K562 (cell line): ENCODE data around the gene VPS13D. TPM values are rescaled to one million over a fixed set of nuclear protein-coding genes. Genes with fewer than 3 reads are reported as not detected.

Experiments
- CEBPG ChIP-seq, 3 experiments: fragments of 200-800 bp in 1 of 3; sonication (Bioruptor generic) in 1 of 3; sonication (generic) in 1 of 3; formaldehyde crosslinking in 1 of 3; IDR thresholded peaks in 2 of 3; conservative IDR thresholded peaks in 1 of 3; 2 replicates each; pipeline versions ENCODE4 v1.6.1 to v1.8.0; 2016 to 2022; ENCODE audit warnings: missing compliant biosample characterization in 2 of 3, missing genetic modification characterization in 2 of 3, mild to moderate bottlenecking in 1 of 3, missing genetic modification reagents in 1 of 3
- CLOCK ChIP-seq: fragments of 250-450 bp; sonication (Bioruptor Pico); IDR thresholded peaks from 2 replicates; pipeline ENCODE4 v1.4.0; 2020; ENCODE audit warnings: mild to moderate bottlenecking, moderate library complexity, borderline replicate concordance
- FIP1L1 ChIP-seq: fragments of 200-400 bp; formaldehyde crosslinking; IDR thresholded peaks from 2 replicates; pipeline ENCODE4 v1.6.1; 2018; ENCODE audit warnings: mild to moderate bottlenecking, low read depth, low read length; ENCODE audit not compliant: poor library complexity, severe bottlenecking
- FOXJ2 ChIP-seq: fragments of 200-800 bp; sonication (Bioruptor generic); IDR thresholded peaks from 2 replicates; pipeline ENCODE4 v1.6.1; 2016; ENCODE audit warnings: missing genetic modification characterization, missing compliant biosample characterization
- HLTF ChIP-seq: fragments of 450-650 bp; IDR thresholded peaks from 2 replicates; pipeline ENCODE4 v1.6.1; 2016
- ILK ChIP-seq: fragments of 450-650 bp; IDR thresholded peaks from 2 replicates; pipeline ENCODE4 v1.6.1; 2016; ENCODE audit warnings: missing genetic modification characterization, low read depth, mild to moderate bottlenecking, missing compliant biosample characterization, moderate library complexity, borderline replicate concordance
- KHSRP ChIP-seq: fragments of 450-650 bp; IDR thresholded peaks from 2 replicates; pipeline ENCODE4 v1.6.1; 2017
- KLF6 ChIP-seq: fragments of 250-450 bp; sonication (Bioruptor Pico); IDR thresholded peaks from 2 replicates; pipeline ENCODE4 v1.4.0; 2020; ENCODE audit warnings: mild to moderate bottlenecking, moderate library complexity, borderline replicate concordance
- MEIS2 ChIP-seq: fragments of 450-650 bp; IDR thresholded peaks from 2 replicates; pipeline ENCODE4 v1.6.1; 2014; ENCODE audit warnings: mild to moderate bottlenecking; ENCODE audit not compliant: partially characterized antibody
- POLR2B ChIP-seq: fragments of 450-650 bp; IDR thresholded peaks from 2 replicates; pipeline ENCODE4 v1.6.1; 2018; ENCODE audit warnings: low read depth; ENCODE audit not compliant: partially characterized antibody
- STAT6 ChIP-seq: sonication (generic); formaldehyde crosslinking; IDR thresholded peaks from 2 replicates; pipeline ENCODE4 v1.8.1; 2023; ENCODE audit warnings: mild to moderate bottlenecking, missing genetic modification reagents
- YBX1 ChIP-seq: fragments of 450-650 bp; IDR thresholded peaks from 2 replicates; pipeline ENCODE4 v1.7.1; 2016; ENCODE audit warnings: mild to moderate bottlenecking
- ZBTB2 ChIP-seq: fragments of 450-650 bp; IDR thresholded peaks from 2 replicates; pipeline ENCODE4 v1.6.1; 2016; ENCODE audit warnings: antibody characterized with exemption
- ZMIZ1 ChIP-seq, 2 experiments: fragments of 150-350 bp in 1 of 2; IDR thresholded peaks; 2 replicates each; pipeline ENCODE4 v1.6.1; 2012 to 2016; ENCODE audit warnings: low read depth in 2 of 2, low read length in 2 of 2, mild to moderate bottlenecking in 1 of 2, moderate library complexity in 1 of 2
- ZNF134 ChIP-seq: fragments of 250-450 bp; sonication (Bioruptor Pico); conservative IDR thresholded peaks from 2 replicates; pipeline ENCODE4 v1.4.0; 2020
- ZNF165 ChIP-seq: fragments of 250-450 bp; sonication (Bioruptor Pico); IDR thresholded peaks from 2 replicates; pipeline ENCODE4 v1.4.0; 2020; ENCODE audit warnings: borderline replicate concordance
- ZNF3 ChIP-seq: fragments of 250-450 bp; sonication (Bioruptor Pico); IDR thresholded peaks from 2 replicates; pipeline ENCODE4 v1.5.0; 2021; ENCODE audit warnings: mild to moderate bottlenecking, moderate library complexity
- polyA plus RNA-seq, 8 experiments: library from polyadenylated mRNA; depleted of rRNA in 4 of 8; stranded (reverse) in 5 of 8; unstranded in 3 of 8; fragments of >200 nt; fragmentation: Nextera tagmentation in 2 of 8; fragmentation: Illumina TruSeq in 1 of 8; extraction: Ambion mirVana in 2 of 8; extraction: Trizol in 1 of 8; gene quantifications; 2 replicates each; pipeline versions ENCODE4 v1.2.1 to v1.2.3, GENCODE V29; 2011 to 2014; ENCODE audit warnings: inconsistent platforms in 1 of 8, missing spikeins in 1 of 8
- total RNA-seq, 7 experiments: library from RNA; depleted of rRNA in 6 of 7; stranded (reverse); fragments of >200 nt in 6 of 7; fragmentation: Illumina TruSeq in 2 of 7; extraction: Trizol in 2 of 7; gene quantifications; 2 replicates each; pipeline versions ENCODE4 v1.2.1 to v1.2.3, GENCODE V29; 2011 to 2021; ENCODE audit warnings: low replicate concordance in 1 of 7

VPS13D gene
- total and polyA plus RNA-seq, 9 of the 15 experiments (the other 6 are each of a cell fraction or from before 2014, with no cell fraction given), result 6.1 to 51.5 (median 38.5) TPM

- TF ChIP-seq CEBPG (CRISPR knock-in tag; IDR thresholded peaks at IDR 0.05) (no peak), CEBPG (tag; conservative IDR thresholded peaks at IDR 0.05 in 1 of 2, IDR thresholded peaks at IDR 0.05 in 1 of 2) (no peak), ZMIZ1 (IDR thresholded peaks at IDR 0.05; ENCODE audit: low read depth in 2 of 2, low read length in 2 of 2) (no peak), FIP1L1 (no peak), ILK (tag) (no peak), FOXJ2 (tag) (no peak), CLOCK (no peak), KLF6 (CRISPR knock-in tag) (no peak), ZNF165 (CRISPR knock-in tag) (no peak), STAT6 (CRISPR knock-in tag) (no peak), ZNF3 (CRISPR knock-in tag) (no peak), ZNF134 (no peak), ZBTB2 (0 out of 2 replicates have a peak, but pooled peaks have one; percentile 60), YBX1 (no peak), KHSRP (no peak), POLR2B (no peak), MEIS2 (no peak), HLTF (no peak)
Observed at GRCh38 chr1:12460911-12461621, 231.2 kb downstream of the VPS13D start (continued).
